ENCODE results near the gene FRMD4B. TPM values are rescaled to one million over a fixed set of nuclear protein-coding genes. Genes with fewer than 3 reads are reported as not detected.

FRMD4B gene
- total RNA-seq, 4 donors from 2014 or later: 9.3 to 54.5 (median 27.9) TPM

DNA sequence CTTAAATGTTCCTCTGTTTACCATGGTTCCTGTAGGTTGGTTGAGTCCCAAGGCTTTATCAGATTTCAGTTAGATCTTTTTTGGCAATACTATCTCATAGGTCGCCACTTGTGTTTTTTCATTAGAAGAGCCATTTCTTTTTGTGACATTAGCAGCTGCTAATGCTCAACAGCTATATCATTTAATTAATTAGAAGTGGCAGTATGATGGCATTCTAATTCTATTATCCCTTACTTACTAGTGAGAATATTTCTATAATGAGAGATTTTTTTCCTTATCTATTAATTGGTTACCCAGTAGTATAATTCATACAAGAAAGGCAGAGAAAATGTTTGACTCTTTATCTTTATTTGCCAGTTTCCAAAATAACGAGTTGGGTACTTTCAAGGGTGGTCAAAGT is 25.2 kb downstream of the FRMD4B start:
- Histone ChIP-seq H3K27ac (no peak overlapping the region), H3K4me1 (no peaks in the 10 kb centered on the region), H3K4me3 (no peak overlapping the region), H3K27me3 (no peaks in the 10 kb centered on the region), H3K36me3 (no peaks in the 10 kb centered on the region), H3K9me3 (no peaks in the 10 kb centered on the region)
- no peak for DNase-seq
- TF ChIP-seq POLR2A (IDR thresholded peaks at IDR 0.05) (no peak), CTCF (IDR thresholded peaks at IDR 0.05) (no peak)

DNA sequence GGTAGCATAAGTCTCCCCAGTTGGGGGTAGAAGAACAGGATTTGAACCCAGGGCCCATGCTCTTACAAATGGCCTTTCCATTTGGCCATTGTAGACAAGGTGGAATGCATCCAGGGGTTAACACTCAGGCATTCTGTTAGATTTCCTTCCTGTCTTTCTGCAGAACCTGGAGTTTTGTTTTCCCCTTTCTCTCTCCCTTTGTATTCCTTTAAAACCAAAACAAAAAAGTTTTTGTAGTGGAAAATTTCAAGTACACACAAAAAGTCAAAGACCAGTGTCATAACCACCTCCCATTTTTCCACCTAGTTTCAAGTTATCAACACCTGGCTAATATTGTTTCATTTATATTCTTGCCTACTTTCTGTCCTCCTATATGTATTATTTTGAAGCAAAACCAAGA is 26.0 kb downstream of the FRMD4B start:
- no peak for DNase-seq
- no peak for TF ChIP-seq POLR2A (IDR thresholded peaks at IDR 0.05)
- TF ChIP-seq CTCF (IDR thresholded peaks at IDR 0.05): no peak
- Histone ChIP-seq H3K27me3 (no peaks in the 10 kb centered on the region), H3K36me3 (no peaks in the 10 kb centered on the region), H3K4me1 (no peaks in the 10 kb centered on the region), H3K27ac (no peak overlapping the region), H3K4me3 (no peak overlapping the region), H3K9me3 (no peaks in the 10 kb centered on the region)

DNA sequence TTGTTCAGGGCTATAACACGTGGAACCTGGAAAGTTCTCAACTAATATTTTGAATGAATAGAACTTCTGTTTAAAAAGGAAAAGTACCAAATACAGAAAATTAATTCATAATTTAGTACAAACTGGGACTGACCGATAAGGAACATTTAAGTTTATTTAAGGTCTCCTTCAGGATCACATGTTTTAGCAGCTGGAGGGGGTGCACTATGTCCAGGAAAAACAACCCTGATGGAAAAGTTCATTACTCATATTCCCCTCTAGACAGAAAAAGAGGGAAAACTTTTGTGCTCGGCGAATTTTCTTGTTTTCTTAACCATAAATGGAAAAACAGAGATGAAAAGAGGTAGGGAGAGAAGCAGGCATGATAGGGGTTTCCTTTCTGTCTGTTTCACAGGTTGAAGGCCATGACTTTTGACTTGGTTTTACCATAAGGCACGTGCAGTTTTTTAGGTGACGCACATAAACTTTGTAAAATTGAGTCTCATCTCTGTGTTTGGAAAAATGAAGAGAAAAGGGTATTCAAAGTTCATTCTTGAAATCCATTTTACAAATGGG is 26.5 kb downstream of the FRMD4B start:
- no peak for DNase-seq
- TF ChIP-seq CTCF (IDR thresholded peaks at IDR 0.05) (no peak), POLR2A (IDR thresholded peaks at IDR 0.05) (no peak)
- no peaks in the 10 kb centered on the region for H3K36me3 ChIP-seq
- no peak overlapping the region for H3K27ac ChIP-seq
- no peaks in the 10 kb centered on the region for H3K4me1 ChIP-seq
- H3K4me3 ChIP-seq: no peak overlapping the region
- no peaks in the 10 kb centered on the region for H3K27me3 ChIP-seq
- no peaks in the 10 kb centered on the region for H3K9me3 ChIP-seq

DNA sequence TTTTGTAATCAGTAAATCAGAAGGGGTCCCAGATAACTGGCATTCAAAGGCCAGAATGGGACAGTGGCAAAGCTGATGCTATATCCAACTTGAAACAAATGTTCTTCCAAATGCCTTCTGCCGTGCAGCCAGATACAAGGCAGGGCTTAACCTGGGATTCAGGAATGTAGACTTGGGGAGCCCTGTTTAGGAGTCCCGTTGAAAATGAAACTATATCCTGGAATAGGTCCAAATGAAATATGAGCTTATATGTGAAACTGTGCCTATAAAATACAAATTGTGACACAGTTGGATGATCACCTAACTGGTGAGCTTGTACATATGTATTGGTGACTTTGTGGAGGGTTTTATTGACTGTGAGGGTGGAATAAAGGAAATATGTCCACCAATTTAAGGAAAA is 28.7 kb downstream of the FRMD4B start:
- Histone ChIP-seq H3K4me3 (no peak overlapping the region), H3K9me3 (no peaks in the 10 kb centered on the region), H3K36me3 (no peaks in the 10 kb centered on the region), H3K27ac (no peak overlapping the region), H3K4me1 (no peaks in the 10 kb centered on the region), H3K27me3 (no peaks in the 10 kb centered on the region)
- TF ChIP-seq POLR2A (IDR thresholded peaks at IDR 0.05) (no peak), CTCF (IDR thresholded peaks at IDR 0.05) (no peak)
- DNase-seq: no peak

DNA sequence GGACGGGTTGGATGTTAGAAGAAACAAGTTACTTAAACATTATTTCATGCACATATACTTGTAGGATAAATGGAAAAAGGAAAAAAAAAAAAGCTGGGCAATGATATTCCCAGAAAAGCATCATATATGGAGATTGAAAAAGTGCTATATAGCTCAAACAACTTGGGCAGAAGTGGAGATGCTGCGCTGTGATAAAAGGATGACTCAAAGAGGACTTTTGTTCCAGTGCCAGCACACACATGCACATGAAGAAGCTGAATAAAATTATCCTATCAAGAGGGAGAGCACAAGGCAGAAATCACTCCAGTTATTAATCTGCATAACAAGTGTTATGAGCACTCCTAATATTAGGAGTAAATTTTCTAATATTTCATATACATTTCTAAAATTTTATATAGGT is 30.9 kb downstream of the FRMD4B start:
- Histone ChIP-seq H3K4me3 (no peak overlapping the region), H3K27me3 (no peaks in the 10 kb centered on the region), H3K4me1 (no peaks in the 10 kb centered on the region), H3K27ac (no peak overlapping the region), H3K36me3 (no peaks in the 10 kb centered on the region), H3K9me3 (no peaks in the 10 kb centered on the region)
- no peak for TF ChIP-seq POLR2A (IDR thresholded peaks at IDR 0.05)
- TF ChIP-seq CTCF (IDR thresholded peaks at IDR 0.05): no peak
- DNase-seq: no peak

- Histone ChIP-seq H3K9me3 (no peaks in the 10 kb centered on the region), H3K4me3 (peak overlapping the region in 2 of 4 donors; percentile 17 to 26), H3K36me3 (no peaks in the 10 kb centered on the region), H3K27ac (peak overlapping the region in 2 of 4 donors; percentile 6 to 11), H3K27me3 (no peaks in the 10 kb centered on the region), H3K4me1 (no peaks in the 10 kb centered on the region)
- TF ChIP-seq POLR2A (IDR thresholded peaks at IDR 0.05) (no peak), CTCF (IDR thresholded peaks at IDR 0.05) (no peak)
- no peak for DNase-seq
These were observed 32.4 kb downstream of the FRMD4B start for GRCh38 chr3:69353503-69353902.
